ENCODE measurements around the gene CNRIP1.
"Not testable (repeated sequence)": the region's sequence is repeated elsewhere in the genome, so short reads cannot be mapped to it uniquely, and the experiment has no call there.

Gene CNRIP1

DNA sequence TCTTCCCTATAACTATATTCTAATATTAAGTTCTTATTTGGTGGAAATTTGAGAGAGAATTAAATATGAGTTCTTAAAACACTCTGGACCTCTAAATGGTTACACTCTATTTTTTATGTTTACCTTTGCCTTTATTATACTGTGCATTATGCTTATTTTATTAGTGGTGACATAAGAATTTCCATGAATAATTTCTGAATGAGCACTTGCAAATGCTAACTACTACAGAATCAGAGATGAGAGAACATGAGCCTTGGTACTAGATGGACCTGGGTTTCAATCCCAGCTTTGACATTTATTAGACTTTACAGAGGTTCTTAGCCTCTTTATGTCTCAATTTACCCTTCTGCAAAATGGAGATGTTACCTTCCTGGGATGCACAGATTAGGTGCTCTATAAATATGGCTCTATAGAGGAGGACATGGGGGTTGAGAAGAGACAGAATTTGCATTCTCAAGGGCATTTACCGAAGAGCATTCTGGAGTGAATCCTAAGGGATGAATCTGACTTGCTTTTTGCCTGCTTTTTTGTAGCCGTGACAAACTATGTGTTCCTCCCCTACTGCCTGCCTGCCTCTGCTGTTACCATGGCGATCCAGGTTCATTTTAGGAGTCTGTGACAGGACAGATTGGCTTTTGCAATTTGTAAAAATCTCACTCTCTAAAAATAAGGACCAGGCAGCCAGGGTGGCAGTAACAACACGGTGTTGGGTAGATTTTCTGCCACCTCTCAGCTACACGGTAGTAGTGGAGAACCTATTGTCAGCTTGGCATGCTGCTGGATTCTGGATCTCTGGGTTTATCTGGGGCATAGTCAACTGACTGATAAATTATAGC, 20.7 kb upstream of the CNRIP1 start:
- DNase-seq = no peak

GRCh38 chr2:68336192-68336591, 16.4 kb upstream of the CNRIP1 start:
- DNase-seq = no peak

DNA sequence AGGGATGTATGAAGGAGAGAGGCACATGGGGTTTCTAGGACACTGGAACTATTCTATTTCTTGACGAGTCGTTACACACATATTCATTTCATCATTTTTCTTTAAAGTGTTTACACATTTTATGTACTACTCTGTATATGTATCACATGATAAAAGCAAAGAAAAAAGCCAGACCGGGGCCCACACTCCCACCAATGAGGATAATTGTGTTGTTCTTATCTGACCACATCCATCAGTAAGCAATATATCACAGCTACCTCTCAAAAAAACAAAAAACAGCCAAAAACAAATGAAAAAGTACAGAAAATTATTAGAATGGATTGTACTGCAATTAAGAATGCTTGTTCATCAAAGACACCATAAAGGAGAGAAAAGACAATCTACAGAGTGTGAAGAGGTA, 14.2 kb upstream of the CNRIP1 start:
- DNase-seq = no peak

- DNase-seq = no peak
These were observed 13.3 kb upstream of the CNRIP1 start for GRCh38 chr2:68333009-68333408.

DNA sequence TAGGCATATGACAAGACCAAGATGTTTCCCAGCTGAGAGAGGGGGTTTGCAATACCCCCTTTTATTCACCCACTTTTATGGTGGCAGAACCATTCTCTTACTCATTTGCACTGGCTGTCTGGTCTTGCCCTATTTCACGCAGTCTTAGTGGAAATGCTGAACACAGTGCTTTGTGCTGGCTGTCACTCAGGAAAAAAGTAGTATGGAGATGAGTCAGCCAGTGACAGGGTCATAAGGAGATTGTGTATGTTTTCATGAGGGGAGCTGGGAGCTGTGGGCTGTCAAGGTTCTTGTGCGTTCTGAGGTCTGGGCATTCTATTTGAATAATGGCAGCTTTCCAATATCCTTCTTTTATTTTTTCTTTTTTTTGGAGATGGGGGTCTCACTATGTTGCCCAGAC, 10.9 kb upstream of the CNRIP1 start:
- DNase-seq = no peak

DNA sequence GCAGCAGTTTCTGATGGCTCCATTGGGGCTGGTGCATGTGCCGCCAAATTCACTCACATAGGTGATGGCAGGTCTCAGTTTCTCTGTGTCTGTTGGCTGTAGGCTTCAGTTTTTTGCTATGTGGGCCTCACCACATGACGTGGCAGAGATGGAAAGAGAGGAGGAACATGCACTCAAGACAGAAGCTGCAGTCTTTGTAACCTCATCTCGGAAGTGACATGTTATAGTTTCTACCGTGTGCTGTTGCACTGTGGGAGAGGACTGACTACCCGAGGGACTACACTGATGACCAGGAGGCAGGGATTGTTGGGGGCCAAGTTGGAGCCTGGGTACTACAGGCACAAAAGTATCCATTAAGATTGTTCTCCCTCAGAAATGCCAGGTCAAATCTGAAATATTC, 9.2 kb upstream of the CNRIP1 start:
- DNase-seq = no peak

GRCh38 chr2:68325056-68325455, 5.3 kb upstream of the CNRIP1 start:
- no peak for DNase-seq

DNA sequence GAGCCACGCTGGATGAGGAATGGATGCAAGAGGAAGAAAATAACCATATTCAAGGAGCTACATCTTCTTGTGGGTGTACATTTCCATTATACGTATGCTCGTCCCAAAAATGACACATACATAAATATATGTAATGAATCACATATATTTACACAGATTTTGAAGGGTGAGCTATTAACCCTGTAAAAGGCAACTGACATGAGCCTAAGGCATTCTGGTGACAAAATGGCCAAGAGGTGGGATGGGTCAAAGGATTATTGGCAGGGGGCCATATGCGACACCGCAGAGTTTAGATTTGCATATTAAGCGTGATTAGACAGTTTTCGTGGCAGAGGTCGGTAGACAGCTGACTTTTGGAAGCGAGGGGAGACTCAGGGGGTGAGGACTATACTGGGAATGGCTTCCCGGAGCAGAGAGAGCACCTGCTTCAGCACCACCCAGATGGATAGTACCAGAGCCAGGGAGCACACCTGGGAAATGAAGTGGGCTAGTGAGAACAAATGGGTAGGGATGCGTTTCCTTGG, 431 bp upstream of the CNRIP1 start:
- DNase-seq = no peak

- DNase-seq = no peak
These were observed 793 bp downstream of the CNRIP1 start for GRCh38 chr2:68318914-68319397.

GRCh38 chr2:68317971-68318913, 1.5 kb downstream of the CNRIP1 start:
- no peak for DNase-seq

GRCh38 chr2:68316111-68316510, 3.6 kb downstream of the CNRIP1 start:
- no peak for DNase-seq

DNA sequence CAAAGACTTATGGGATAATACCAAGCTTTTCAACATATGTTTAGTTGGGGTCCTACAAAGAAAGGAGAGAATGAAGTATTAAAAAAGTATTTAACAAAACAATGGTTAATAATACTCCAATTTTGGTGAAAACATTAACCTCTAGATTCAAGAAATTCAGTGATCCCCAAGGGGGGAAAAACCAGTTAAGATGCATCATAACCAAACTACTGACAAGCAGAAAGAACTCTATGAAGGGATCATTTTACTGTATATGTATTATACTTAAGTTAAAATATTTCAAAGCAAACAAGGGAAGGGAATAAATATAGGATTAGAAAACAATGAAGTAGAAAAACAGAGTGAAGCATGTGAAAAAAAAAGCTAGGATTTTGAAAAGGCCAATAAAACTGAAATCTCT, 8.7 kb downstream of the CNRIP1 start:
- no peak for DNase-seq

GRCh38 chr2:68309426-68309825, 10.3 kb downstream of the CNRIP1 start:
- DNase-seq = no peak

GRCh38 chr2:68303902-68304272, 15.9 kb downstream of the CNRIP1 start:
- DNase-seq = not testable (repeated sequence)

DNA sequence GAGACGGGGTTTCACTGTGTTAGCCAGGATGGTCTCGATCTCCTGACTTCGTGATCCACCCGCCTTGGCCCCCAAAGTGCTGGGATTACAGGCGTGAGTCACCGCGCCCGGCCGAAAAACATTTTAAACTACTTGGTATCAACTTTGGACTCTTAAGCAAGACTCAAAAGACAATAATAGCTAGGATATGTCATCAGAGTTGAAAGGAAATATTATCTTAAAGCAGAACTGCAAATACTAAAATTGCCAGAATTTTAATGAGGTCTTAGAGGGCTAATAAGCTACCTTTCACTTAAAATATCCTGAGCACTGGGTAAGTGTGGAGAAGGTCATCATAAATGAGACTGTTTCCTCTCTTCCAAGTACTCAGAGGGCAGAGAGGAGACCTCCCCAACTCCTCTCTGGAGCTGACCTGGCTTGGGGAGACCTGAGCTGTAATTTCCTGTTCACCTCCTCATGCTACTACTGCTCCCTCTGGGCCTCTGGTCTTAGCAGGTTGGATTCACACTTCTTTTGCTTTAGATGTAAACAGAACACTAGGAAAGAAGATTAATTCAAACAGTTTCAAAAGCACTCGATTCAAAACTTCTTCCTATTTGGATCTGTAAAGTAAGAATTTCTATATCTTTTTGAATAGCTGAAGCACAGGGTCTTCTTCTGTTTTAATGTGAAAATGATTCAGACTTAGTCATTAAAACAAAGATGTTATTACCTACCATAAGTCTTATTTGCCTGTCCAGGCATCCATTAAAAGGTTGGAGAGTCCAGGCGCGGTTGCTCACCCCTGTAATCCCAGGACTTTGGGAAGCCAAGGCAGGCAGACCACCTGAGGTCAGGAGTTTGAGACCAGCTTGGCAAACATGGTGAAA, 16.5 kb downstream of the CNRIP1 start:
- no peak for DNase-seq

- no peak for DNase-seq
These were observed 17.4 kb downstream of the CNRIP1 start for GRCh38 chr2:68302281-68302875.

- DNase-seq = no peak
These were observed 24.2 kb downstream of the CNRIP1 start for GRCh38 chr2:68295516-68295915.

GRCh38 chr2:68294913-68295312, 24.8 kb downstream of the CNRIP1 start:
- DNase-seq = no peak

GRCh38 chr2:68294187-68294586, 25.6 kb downstream of the CNRIP1 start:
- DNase-seq = no peak

DNA sequence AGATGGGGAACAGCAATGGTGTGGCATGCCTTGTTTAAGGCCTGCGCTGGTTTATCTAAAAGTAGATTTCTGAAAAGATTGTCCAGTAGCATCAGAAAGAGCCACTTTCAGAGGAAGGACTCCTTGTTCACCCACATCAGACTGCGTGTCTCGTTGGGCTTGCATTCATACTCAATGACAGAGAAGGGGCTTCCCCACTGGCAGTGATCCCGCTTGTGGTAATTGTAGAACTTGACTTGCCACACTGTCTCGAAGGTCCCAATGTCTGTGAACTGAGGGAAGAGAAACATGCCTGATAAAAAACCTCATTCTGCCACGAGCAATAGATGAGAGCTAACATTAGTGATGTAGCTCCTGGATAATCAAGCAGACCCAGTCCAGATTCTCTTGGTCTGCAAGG, 26.0 kb downstream of the CNRIP1 start:
- no peak for DNase-seq

- no peak for DNase-seq
These were observed 26.7 kb downstream of the CNRIP1 start for GRCh38 chr2:68293024-68293423.

GRCh38 chr2:68292108-68292710, 27.5 kb downstream of the CNRIP1 start:
- no peak for DNase-seq
